ENCODE data around the gene TCF7L2.

GRCh38 chr10:113177936-113178335 lies 227.9 kb downstream of the TCF7L2 start:
- TF ChIP-seq POLR2A (IDR thresholded peaks at IDR 0.05) (no peak), CTCF (IDR thresholded peaks at IDR 0.05) (no peak)

Data from adrenal gland (tissue), 5 donors.